Lower leg skin (tissue), 4 donors: ENCODE results near the gene HS3ST3A1. TPM values are rescaled to one million over a fixed set of nuclear protein-coding genes. Genes with fewer than 3 reads are reported as not detected.

ENCODE experiments used
- DNase-seq, 2 donors: peaks; one replicate each; pipeline ENCODE4 v3.0.0-alpha.2; 2019; ENCODE audit warnings: low spot score in 2 of 2
- H3K4me3 ChIP-seq: fragments of 200-600 bp; sonication (generic); 2 replicates; pipeline ENCODE4 v1.5.1; 2017; ENCODE audit warnings: mild to moderate bottlenecking, low read depth; ENCODE audit not compliant: poor library complexity, severe bottlenecking
- POLR2A ChIP-seq, 2 donors: fragments of 450-650 bp; IDR thresholded peaks; one replicate each; pipeline ENCODE4 v1.6.1; 2016 to 2017; ENCODE audit warnings: antibody characterized with exemption in 2 of 2, mild to moderate bottlenecking in 1 of 2, moderate library complexity in 1 of 2
- WGBS, 2 donors: methylation state at CpG; one replicate each; pipeline ENCODE4 v1.1.5; 2018; 5-methylcytosine and 5-hydroxymethylcytosine counted together
- intact Hi-C: fragments of 100-400 bp; cut with DNase I; formaldehyde crosslinking; loops from one replicate; pipeline ENCODE4 v1.15.0; 2023; ENCODE audit warnings: low total_unique reads
- total RNA-seq, 4 donors: library from RNA; depleted of rRNA; stranded (reverse); fragments of >200 nt; gene quantifications; one replicate each; pipeline ENCODE4 v1.1.0, GENCODE V29; 2016
- TF ChIP-seq, protein P1 (sequence below), 3 donors: fragments of 450-650 bp; IDR thresholded peaks; one replicate each; pipeline ENCODE4 v1.5.1; 2016; ENCODE audit warnings: antibody characterized with exemption in 3 of 3, mild to moderate bottlenecking in 3 of 3, moderate library complexity in 2 of 3

The HS3ST3A1 gene
- total RNA-seq, 4 donors from 2014 or later = 1.4 to 21.2 (median 7.8) TPM

DNA sequence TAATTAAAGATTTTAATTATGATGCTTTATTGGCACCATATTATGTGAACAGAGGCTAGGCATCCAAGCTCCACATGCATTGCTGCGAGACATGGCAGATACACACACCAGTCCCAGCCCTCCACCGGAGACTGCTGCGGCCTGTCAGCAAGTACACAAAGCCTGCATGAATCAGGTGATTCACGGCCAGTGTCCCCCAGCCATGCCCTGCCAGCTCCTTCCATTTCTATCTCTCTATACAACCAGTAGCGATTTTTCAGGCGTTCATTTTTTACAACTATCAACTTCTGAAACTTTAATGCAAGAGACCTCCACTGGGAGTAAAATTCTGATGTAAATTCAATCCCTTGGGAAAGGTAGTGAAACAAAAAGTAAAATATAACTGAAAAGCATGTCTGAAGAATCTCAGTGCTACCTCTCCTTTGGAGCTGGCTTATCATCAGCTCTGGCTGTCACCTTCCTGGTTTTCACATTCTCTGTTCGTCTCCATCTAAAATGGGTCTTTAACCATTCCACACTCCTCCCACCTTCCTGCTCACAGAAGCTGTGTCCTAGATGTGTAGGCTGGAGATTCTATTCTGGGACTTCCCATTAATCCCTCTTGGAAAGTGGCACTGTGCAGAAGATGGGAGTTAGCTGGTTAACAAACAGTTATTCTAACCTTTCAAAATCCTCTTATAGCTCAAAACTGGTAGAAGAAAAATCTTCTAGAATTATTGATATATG is 32.2 kb downstream of the HS3ST3A1 start:
- 68 to 81% methylated on average over 7 of the region's 7 CpGs for WGBS, 2 donors
- intact Hi-C loops = no loop called here
- H3K4me3 ChIP-seq = no peak overlapping the region
- TF ChIP-seq POLR2A (IDR thresholded peaks at IDR 0.05) = no peak
- TF ChIP-seq, protein P1, sequence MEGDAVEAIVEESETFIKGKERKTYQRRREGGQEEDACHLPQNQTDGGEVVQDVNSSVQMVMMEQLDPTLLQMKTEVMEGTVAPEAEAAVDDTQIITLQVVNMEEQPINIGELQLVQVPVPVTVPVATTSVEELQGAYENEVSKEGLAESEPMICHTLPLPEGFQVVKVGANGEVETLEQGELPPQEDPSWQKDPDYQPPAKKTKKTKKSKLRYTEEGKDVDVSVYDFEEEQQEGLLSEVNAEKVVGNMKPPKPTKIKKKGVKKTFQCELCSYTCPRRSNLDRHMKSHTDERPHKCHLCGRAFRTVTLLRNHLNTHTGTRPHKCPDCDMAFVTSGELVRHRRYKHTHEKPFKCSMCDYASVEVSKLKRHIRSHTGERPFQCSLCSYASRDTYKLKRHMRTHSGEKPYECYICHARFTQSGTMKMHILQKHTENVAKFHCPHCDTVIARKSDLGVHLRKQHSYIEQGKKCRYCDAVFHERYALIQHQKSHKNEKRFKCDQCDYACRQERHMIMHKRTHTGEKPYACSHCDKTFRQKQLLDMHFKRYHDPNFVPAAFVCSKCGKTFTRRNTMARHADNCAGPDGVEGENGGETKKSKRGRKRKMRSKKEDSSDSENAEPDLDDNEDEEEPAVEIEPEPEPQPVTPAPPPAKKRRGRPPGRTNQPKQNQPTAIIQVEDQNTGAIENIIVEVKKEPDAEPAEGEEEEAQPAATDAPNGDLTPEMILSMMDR (IDR thresholded peaks at IDR 0.05) = no peak
- no peak for DNase-seq

DNA sequence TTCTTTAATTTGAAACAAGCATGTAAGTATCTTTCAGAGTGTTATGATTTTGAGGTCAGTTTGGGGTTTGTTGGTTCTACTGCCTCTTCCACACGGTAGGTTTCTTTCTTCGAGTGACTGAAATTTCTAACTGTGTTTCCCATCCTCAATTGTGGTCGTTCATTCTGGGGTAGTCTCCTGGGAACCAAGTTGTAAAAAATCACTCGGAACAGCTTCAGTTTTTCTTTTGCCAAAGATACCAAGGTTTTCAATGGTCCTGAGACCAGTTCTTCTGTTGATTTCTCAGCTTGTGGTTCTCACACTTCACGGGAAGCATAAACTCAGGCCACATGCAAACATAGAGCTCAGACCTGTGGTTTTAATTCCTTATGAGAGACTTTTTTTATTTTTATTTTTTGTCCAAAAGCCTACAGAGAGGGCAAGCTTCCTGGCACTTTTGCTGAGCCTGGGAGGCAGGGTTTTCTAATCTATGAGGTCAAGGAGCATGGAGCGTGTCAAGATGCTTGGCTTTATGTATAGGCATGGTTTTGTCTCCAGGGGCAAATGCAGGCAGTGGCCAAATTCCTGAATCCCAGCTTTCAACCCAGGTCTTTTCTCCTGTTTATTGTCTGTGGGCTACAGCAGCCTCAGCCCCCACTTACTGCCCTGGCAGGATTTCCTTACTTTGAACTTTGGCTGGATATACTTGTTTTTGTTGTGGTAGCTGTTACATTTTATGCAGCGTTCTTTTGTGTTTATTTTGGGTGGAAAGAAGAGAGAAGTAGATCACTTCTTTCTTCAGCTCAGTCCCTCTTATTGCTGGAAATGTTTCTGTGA is 32.9 kb downstream of the HS3ST3A1 start:
- TF ChIP-seq, protein P1 (IDR thresholded peaks at IDR 0.05) = no peak
- no peak for TF ChIP-seq POLR2A (IDR thresholded peaks at IDR 0.05)
- intact Hi-C loops = no loop called here
- no peak overlapping the region for H3K4me3 ChIP-seq
- no peak for DNase-seq
- 53 to 62% methylated on average over 7 of the region's 7 CpGs for WGBS, 2 donors

DNA sequence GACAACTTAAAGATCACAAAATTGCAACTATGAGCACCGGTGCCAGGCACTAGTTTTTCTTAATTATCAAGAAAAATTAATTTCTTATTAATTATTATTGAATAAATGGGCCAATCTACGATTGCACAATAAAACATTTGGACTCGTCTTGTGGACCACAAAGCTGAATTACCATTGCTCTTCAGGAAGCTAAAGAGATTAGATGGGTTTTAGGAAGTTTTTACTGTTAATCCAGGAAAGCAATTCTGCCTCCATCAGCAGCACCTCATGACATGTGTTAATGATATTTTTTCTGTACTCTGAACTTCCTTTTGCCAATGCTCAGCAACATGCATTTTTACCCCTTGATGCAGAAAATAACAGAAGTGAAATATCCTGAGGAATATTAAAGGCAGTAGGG is 37.9 kb downstream of the HS3ST3A1 start:
- intact Hi-C loops = no loop called here
- no peak for DNase-seq
- no peak for TF ChIP-seq POLR2A (IDR thresholded peaks at IDR 0.05)
- TF ChIP-seq, protein P1 (IDR thresholded peaks at IDR 0.05) = no peak
- WGBS, 2 donors = 68 to 70% methylated on average over 3 of the region's 3 CpGs
- H3K4me3 ChIP-seq = no peak overlapping the region

DNA sequence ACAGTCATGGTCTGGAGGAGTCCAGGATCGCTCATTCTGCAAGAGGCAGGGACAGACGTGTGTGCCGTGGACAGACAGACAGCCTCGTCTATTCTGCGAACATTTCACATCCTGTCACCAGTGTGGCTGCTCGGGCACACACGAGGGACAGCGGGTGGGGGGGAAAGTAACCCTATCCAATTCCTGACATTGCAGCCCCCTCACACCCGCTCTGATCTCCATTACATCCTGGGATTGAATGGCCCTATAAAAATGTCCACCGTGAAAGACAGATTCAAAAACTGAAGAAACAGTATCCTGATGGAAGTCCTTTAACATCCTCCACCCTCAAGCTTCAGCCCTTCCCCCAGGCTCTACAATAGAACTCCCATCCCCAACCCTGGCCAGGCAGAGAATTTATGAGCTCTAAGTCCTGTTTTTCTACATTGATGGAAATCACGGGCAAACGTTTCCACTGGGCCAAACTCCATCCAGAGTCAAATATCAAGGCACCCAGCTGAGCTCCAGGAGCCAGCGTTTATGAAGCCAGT is 39.4 kb downstream of the HS3ST3A1 start:
- no peak for DNase-seq
- TF ChIP-seq, protein P1 (IDR thresholded peaks at IDR 0.05) = no peak
- TF ChIP-seq POLR2A (IDR thresholded peaks at IDR 0.05) = no peak
- 50 to 57% methylated on average over 13 of the region's 13 CpGs for WGBS, 2 donors
- intact Hi-C loops = no loop called here
- no peak overlapping the region for H3K4me3 ChIP-seq

GRCh38 chr17:13561606-13562270 is 40.0 kb downstream of the HS3ST3A1 start:
- no peak overlapping the region for H3K4me3 ChIP-seq
- DNase-seq = peak in 1 of 2 donors; percentile 40

More at GRCh38 chr17:13561606-13562270, 40.0 kb downstream of the HS3ST3A1 start:
- intact Hi-C loops = no loop called here
- WGBS, 2 donors = 82 to 87% methylated on average over 14 of the region's 14 CpGs
- TF ChIP-seq POLR2A (IDR thresholded peaks at IDR 0.05) = no peak
- TF ChIP-seq, protein P1 (IDR thresholded peaks at IDR 0.05) = no peak
